MV-4-11 (cell line): ENCODE results near the gene MMUT.
"Not testable (repeated sequence)": the region's sequence is repeated elsewhere in the genome, so short reads cannot be mapped to it uniquely, and the experiment has no call there.

Experiments
- DNase-seq: peaks from one replicate; lab custom pipeline; 2025; lab: John Stamatoyannopoulos, UW

Gene MMUT

GRCh38 chr6:49462927-49463611 is at the start of gene MMUT, which contains the start of gene CENPQ:
TSS of gene MMUT (minus strand) at chr6:49463253. CDS start at chr6:49459466, 3,787 bp downstream.
TSS of gene CENPQ (plus strand) at chr6:49463370. CDS start at chr6:49470177, 6,807 bp downstream.
- DNase-seq = peak; percentile 90

GRCh38 chr6:49509342-49509741 is 46.3 kb upstream of the MMUT start:
- no peak for DNase-seq

GRCh38 chr6:49506569-49507111 is 43.6 kb upstream of the MMUT start:
- DNase-seq = no peak

GRCh38 chr6:49504666-49505065 is 41.6 kb upstream of the MMUT start:
- DNase-seq = no peak

GRCh38 chr6:49499623-49500022 is 36.6 kb upstream of the MMUT start, which contains the start of gene GLYATL3:
TSS of gene GLYATL3 (plus strand) at chr6:49499923. CDS start at chr6:49511991, 12,068 bp downstream.
- no peak for DNase-seq

- DNase-seq = no peak
Observed at GRCh38 chr6:49499126-49499525, 36.1 kb upstream of the MMUT start.

- no peak for DNase-seq
Observed at GRCh38 chr6:49497304-49497703, 34.3 kb upstream of the MMUT start.

- DNase-seq = no peak
Observed at GRCh38 chr6:49490633-49491032, 27.6 kb upstream of the MMUT start.

GRCh38 chr6:49483380-49483779 is 20.3 kb upstream of the MMUT start:
- not testable (repeated sequence) for DNase-seq

- DNase-seq = not testable (repeated sequence)
Observed at GRCh38 chr6:49481846-49482245, 18.8 kb upstream of the MMUT start.

GRCh38 chr6:49479308-49479970 is 16.4 kb upstream of the MMUT start:
- DNase-seq = no peak

GRCh38 chr6:49476564-49476963 is 13.5 kb upstream of the MMUT start:
- DNase-seq = not testable (repeated sequence)

GRCh38 chr6:49468042-49468441 is 5.0 kb upstream of the MMUT start:
- peak; percentile 81 for DNase-seq

GRCh38 chr6:49464691-49465090 is 1.6 kb upstream of the MMUT start:
- no peak for DNase-seq

GRCh38 chr6:49463612-49463967 is 537 bp upstream of the MMUT start:
- DNase-seq = no peak

- DNase-seq = no peak
Observed at GRCh38 chr6:49462599-49462926, 490 bp downstream of the MMUT start.

- DNase-seq = no peak
Observed at GRCh38 chr6:49462071-49462470, 982 bp downstream of the MMUT start.

- DNase-seq = no peak
Observed at GRCh38 chr6:49457771-49458170, 5.3 kb downstream of the MMUT start.

GRCh38 chr6:49454787-49455709 is 8.0 kb downstream of the MMUT start:
- DNase-seq = no peak

- DNase-seq = no peak
Observed at GRCh38 chr6:49453221-49453620, 9.8 kb downstream of the MMUT start.

- no peak for DNase-seq
Observed at GRCh38 chr6:49430866-49431265, 32.2 kb downstream of the MMUT start.

- no peak for DNase-seq
Observed at GRCh38 chr6:49430187-49430586, 32.9 kb downstream of the MMUT start.
